ENCODE data around the gene FPGS.
"Not testable (repeated sequence)": the region's sequence is repeated elsewhere in the genome, so short reads cannot be mapped to it uniquely, and the experiment has no call there.

Gene FPGS

DNA sequence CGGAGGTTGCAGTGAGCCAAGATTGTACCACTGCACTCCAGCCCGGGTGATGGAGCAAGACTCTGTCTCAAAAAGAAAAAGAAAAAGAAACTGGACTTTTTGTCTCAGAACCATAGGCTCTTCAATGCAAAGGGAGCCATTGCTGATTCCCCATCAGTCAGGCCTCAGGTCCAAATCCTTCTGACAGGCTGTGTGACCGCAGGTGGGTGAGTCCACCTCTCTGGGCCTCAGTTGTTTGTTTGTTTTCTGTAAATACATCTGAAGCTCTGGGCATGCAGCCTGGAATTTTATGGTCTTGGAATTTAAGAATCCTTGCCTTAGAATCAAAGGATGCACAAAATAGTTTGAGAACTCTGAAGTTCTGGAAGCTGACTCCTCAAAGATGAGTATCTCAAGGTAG lies 46.4 kb upstream of the FPGS start:
- TF ChIP-seq, protein P1, sequence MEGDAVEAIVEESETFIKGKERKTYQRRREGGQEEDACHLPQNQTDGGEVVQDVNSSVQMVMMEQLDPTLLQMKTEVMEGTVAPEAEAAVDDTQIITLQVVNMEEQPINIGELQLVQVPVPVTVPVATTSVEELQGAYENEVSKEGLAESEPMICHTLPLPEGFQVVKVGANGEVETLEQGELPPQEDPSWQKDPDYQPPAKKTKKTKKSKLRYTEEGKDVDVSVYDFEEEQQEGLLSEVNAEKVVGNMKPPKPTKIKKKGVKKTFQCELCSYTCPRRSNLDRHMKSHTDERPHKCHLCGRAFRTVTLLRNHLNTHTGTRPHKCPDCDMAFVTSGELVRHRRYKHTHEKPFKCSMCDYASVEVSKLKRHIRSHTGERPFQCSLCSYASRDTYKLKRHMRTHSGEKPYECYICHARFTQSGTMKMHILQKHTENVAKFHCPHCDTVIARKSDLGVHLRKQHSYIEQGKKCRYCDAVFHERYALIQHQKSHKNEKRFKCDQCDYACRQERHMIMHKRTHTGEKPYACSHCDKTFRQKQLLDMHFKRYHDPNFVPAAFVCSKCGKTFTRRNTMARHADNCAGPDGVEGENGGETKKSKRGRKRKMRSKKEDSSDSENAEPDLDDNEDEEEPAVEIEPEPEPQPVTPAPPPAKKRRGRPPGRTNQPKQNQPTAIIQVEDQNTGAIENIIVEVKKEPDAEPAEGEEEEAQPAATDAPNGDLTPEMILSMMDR (conservative IDR thresholded peaks at IDR 0.05; ENCODE audit: control insufficient read depth, insufficient read depth, low read depth, low read length): no peak
- DNase-seq (ENCODE audit: low read depth): no peak
- H3K4me3 ChIP-seq (ENCODE audit: control insufficient read depth, low read depth, low read length): no peak overlapping the region

DNA sequence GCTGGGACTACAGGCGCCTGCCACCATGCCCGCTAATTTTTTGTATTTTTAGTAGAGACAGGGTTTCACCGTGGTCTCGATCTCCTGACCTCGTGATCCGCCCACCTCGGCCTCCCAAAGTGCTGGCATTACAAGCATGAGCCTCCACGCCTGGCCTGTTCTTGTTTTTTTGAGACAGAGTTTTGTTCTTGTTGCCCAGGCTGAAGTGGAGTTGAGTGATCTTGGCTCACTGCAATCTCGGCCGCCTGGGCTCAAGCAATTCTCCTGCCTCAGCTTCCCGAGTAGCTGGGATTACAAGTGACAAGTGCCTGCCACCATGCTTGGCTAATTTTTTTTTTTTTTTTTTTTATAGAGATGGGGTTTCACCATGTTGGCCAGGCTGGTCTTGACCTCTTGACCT lies 45.9 kb upstream of the FPGS start:
- DNase-seq (ENCODE audit: low read depth); H3K4me3 ChIP-seq (ENCODE audit: control insufficient read depth, low read depth, low read length): not testable (repeated sequence)

DNA sequence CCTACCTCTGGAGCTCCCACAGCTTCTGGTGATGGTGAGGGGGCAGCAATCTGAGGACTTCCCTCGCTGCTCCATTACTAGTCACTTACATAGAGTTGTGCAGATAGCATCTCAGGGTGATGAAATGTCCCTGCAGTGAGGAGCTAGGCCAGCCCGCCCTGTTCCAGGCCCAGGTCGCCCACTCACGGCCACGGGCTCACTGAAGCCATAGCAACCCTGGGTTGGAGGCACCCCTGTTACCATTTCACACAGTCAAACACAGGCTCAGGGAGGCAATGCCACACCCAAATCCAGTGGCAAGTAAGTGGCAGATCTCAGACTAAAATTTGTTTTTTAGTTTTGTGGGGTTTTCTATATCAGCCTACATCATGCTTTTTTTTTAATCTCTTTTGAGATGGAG lies 43.8 kb upstream of the FPGS start:
- no peak for DNase-seq (ENCODE audit: low read depth)
- TF ChIP-seq, protein P1 (conservative IDR thresholded peaks at IDR 0.05; ENCODE audit: control insufficient read depth, insufficient read depth, low read depth, low read length): no peak
- no peak overlapping the region for H3K4me3 ChIP-seq (ENCODE audit: control insufficient read depth, low read depth, low read length)

DNA sequence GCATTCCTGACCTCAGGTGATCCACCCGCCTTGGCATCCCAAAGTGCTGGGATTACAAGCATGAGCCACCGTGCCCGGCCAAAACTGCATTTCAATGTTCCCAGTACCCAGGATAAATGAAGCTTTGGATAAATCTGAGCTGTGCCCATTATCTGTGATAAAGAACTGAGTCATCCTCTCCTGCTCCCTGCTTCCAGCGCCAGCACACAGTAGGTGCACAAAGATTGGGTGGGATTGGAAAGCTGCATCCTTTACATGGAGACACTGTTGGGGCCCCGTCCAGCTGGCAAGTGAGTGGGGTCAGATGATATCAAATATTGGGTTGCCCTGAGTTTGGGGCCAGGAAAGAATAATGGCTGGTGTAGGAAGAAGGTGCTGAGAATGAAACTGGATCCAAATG lies 41.6 kb upstream of the FPGS start:
- H3K4me3 ChIP-seq (ENCODE audit: control insufficient read depth, low read depth, low read length): no peak overlapping the region
- TF ChIP-seq, protein P1 (conservative IDR thresholded peaks at IDR 0.05; ENCODE audit: control insufficient read depth, insufficient read depth, low read depth, low read length): no peak
- no peak for DNase-seq (ENCODE audit: low read depth)

DNA sequence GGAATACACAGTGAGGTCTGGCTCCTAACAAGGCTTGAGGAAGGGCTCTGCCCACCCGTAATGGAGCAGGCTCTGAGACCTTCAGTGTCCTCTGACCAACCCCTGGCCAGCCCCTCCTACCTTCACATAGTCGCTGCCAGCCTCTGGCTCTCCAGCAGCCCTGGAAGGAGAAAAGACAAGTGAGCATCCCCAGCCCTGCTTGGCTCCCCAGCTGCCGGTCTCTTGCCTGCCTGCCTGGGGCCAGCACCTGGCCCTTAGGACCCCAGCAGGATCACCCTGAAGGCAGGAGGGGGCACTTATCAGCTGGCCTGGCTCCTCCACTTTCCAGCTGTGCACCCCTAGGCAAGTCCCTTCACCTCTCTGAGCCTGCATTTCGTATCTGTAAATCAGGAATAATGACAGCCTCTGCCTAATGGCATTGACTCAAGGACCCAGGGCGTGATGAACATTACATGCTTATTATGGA lies 41.2 kb upstream of the FPGS start:
- TF ChIP-seq, protein P1 (conservative IDR thresholded peaks at IDR 0.05; ENCODE audit: control insufficient read depth, insufficient read depth, low read depth, low read length): no peak
- no peak for DNase-seq (ENCODE audit: low read depth)
- no peak overlapping the region for H3K4me3 ChIP-seq (ENCODE audit: control insufficient read depth, low read depth, low read length)

DNA sequence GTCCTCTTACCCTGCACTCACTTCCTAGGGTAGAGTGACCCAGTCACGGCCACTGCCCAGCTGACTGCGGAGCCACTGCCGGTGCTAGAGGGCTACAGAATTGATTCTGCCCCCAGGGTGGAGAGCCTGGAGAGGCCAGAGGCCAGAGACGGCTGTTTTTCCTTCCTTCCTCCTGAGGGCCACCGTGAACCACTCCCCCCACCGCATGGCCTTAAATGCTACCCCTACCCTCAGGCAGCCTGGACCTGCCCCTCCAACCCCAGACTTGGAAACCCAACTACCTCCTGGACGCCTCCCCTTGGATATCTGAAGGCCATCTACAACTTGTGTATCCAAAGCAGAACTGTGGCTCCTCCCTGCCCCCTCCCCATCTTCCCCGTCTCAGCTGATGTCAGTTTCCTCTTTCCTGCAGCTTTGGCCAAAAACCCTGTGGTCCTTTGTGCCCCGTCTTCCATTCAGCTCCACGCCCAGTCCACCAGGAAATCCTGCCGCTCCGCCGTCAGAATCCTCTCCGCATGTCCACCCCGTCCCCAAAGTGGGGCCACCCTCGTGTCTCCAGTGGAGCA lies 40.5 kb upstream of the FPGS start:
- TF ChIP-seq, protein P1 (conservative IDR thresholded peaks at IDR 0.05; ENCODE audit: control insufficient read depth, insufficient read depth, low read depth, low read length): no peak
- no peak for DNase-seq (ENCODE audit: low read depth)
- no peak overlapping the region for H3K4me3 ChIP-seq (ENCODE audit: control insufficient read depth, low read depth, low read length)

DNA sequence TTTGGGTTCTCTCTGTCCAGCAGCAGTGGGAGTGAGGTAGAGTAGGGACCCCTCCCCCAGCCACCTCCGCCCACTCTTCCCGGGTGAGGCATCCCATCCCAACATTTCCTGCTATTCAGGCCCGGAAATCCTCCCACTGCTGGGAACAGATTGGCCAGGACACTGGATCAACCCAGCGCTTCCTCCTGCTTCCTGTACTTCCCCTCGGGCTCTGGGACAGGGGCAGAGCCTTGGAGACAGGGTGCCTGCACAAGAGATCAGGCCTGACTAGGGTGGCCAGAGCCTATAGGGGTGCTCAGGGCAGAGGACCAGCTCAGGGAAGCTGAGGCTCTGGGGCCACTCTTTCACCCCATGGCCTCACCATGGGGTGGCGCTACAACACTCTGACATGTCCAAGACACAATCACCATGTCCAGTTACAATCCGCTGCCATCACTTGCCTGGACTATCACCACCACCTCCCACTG lies 38.7 kb upstream of the FPGS start:
- DNase-seq (ENCODE audit: low read depth): peak; percentile 23
- no peak overlapping the region for H3K4me3 ChIP-seq (ENCODE audit: control insufficient read depth, low read depth, low read length)
- TF ChIP-seq, protein P1 (conservative IDR thresholded peaks at IDR 0.05; ENCODE audit: control insufficient read depth, insufficient read depth, low read depth, low read length): peak; percentile 30
